NCI-H345 treated with DMSO at 0.1 percent for 48 hours (cell line): ENCODE measurements around the gene STEAP3.

Source experiments
- DNase-seq: peaks from one replicate; lab custom pipeline; 2025; ENCODE audit not compliant: unreplicated experiment; lab: John Stamatoyannopoulos, UW

The STEAP3 gene

DNA sequence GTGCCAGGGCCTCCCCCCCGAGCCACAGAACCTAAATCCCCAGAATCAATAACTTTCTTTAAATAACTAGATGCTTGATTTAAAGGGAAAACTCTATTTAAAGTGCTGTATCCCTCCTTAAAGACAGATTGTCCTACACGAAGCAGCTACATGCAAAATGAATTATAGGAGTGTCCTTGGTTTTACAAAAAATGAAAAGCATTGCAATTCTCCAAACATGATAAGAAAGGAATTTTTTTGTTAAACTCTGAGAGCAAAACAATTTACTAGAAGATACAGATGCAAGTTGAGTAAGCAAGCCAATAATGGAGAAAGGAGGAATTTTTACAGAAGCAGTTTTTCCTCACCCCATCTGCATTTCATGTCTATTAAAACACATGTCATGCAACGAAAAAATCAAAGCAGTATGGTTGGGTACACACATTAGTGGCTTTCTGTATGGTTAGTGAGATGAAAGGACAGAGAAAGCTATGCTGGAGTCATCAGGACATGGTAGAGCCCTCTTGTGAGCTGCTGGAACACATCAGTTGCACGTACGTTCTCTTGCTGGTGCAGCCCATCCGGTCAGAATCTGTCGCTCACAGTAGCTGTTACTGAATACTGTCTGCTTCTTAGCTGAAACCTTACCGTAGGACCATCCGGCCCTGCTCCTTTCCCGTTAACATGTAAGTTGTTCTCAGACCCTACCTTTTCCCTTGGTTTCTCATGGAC, 25.9 kb upstream of the STEAP3 start:
- no peak for DNase-seq

DNA sequence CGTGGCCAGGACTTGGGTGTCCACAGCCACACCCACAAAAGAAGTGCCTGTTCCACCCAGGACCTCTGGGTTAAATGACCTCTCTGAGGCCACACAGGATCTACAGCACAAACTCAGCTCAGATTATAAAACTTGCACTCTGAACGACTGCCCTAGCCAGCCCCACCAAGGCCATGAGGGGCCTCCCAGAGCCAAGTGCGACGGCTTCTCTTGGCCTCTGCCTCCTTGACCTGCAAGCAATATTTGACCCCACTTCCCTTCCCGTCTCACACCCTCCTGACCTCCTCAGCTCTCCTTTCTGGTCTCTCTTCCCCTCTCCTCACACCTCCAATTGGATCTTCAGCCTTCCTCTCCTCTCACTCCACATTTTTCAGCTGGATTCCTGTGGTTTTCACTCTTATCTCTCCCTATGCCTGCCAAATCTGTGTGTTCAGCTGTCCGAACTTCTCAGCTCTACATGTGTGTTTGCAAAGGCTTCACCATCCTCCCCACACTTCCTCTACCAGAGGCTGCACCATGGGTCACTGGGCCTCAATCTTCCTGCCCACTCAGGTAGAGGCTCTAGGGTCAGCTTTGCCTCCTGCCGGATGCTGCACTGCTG, 25.3 kb upstream of the STEAP3 start:
- DNase-seq, result no peak

DNA sequence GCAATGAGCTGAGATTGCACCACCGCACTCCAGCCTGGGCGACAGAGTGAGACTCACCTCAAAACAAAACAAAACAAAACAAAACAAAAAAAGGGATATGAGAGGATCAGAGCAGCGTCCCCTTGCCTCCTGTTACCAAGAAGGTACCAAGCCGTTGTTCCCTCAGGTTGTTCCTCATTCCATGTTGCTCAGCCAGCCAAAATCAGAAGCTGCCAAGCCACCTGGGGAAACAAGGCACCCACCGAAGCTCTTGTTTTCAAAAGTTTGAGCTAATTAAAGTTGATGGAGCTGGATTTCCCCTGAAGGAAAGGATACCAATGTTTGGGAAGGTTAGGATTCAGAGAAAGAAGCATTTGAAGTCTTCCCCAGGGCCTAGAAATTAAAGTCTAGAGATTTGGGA, 21.8 kb upstream of the STEAP3 start:
- DNase-seq, result no peak

DNA sequence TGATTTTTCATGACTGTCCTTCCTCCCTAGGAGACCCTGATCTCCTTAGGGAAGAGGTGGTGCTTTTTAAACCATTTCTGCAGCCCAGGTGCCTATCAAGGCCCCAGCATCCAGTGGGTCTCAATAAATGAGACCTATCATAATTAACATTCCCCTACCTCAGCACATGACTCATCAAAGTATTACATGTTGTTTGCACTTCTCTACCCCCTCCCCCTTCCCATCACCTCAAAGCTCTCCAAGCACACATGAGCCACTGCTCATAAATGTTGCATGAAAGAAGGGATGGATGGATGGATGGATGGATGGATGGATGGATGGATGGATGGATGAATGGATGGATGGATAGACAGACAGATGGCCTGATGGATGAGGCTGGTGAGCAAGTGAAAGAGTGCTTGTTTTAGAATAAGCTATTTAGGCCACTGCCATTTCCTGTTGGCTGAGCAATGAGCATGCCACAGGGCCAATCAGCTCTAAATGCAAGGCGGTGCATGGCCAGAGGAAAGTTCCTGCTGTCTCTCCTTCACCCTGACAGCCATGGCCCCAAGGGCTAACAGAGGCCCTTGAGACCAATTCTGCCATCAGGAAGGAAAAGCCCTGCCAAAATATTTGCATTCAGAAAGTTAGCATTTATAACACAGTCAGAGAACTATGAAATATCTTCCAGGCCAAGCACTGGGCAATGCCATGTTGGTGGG, 20.9 kb upstream of the STEAP3 start:
- DNase-seq, result no peak

DNA sequence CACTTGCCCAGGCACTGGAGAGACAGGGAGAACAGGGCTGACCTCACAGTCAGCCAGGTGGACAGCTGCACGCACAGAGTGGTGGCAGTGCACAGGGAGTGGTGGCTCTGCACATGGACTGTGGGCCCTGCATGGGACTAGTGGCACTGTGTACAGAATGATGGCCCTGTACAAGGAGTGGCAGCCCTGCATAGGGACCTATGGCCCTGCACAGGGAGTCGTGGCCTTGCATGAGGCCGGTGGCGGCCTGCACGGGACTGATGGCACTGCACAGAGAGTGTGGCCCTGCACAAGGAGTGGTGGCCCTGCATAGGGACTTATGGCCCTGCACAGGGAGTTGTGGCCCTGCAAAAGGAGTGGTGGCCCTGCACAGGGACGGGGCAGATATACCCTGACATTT, 19.1 kb upstream of the STEAP3 start:
- no peak for DNase-seq

DNA sequence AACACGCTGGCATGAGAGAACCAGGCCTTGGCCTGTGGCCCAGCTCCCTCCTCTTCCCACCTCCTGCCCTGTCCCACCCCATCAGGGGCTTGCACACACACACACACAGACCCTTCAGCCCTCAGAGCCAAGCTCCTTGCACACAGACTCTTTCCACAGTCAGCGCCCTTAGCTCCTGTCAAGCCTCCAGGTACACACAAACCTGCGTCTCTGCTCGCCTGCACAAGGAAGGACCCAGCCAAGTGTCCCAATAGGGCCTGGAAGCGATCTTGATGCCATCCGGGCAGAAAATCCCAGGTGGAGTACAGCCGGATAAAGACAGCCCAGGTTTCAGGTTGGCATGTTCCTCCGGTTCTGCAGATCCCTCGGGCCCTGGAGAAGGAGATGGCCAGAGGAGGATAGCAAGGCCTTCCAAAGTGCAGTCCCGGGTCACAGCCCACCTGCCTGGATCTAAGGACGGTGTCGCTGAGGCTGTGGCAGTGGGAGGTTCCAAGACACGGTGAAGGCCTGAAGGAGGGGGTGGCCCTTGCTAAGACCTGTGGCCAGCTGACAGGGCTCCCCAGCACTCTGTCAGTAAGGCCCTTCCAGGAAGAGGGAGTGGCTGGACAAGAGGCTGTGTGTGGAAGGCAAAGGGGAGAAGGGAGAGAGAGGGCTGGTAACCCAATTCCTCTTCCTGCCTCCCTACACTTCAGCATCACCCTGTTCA, 18.5 kb upstream of the STEAP3 start:
- DNase-seq, result no peak

DNA sequence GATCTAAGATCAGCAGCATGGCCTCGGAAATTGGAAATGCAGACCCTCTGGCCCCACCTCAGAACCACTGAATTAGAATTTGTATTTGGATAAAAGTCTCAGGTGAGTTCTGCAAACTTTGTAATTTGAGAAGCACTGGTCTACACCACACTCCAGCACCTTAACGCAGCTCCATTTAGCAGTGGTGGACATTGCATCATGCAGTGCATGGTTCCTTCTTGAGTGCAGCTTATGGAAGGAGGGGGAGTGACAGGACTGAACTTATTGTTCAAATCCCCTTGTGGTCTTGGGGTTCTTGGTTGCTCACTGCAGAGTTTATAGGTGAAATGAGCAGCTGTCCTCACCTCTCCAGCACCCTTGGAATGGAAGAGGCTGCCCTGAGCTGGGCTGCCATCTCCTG, 17.4 kb upstream of the STEAP3 start:
- DNase-seq, result no peak

DNA sequence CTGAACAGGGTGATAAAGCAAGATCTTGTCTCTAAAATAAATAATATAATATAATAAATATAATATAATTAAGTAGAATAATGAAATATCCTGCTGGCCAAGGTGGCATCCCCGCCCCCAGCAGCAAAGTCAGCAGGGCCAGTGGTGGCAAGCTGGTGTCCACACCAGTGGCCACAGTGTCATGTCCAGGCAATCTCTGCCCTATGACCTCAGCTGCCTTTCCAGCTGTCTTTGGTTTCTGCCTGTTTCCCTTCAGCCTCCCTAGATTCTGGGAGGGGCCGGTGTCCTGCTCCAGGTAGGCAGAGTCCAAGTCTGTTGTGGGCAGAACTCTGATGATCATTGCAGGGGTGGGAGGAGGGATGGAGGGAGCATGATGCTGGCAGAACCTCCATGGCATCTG, 16.2 kb upstream of the STEAP3 start:
- DNase-seq, result no peak

DNA sequence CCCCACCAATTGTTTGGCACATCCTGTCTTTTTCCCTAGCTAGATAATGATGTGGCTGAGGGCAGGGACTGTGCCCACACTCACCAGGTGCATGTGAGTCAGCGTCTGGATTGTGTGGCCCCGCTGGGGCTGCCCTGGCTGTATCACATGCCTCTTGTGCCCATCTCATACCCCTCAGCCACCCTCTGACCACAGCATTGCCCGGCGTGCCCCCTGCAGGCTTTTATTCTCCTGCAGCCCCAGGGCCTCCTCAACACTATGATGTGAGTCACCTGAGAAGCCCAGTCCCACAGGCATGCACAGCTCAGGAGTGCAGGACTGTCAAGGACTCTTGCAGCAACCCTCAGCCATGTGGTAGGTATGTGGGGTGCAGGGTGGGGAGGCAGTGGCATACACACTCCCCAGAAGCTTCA, 14.8 kb upstream of the STEAP3 start:
- no peak for DNase-seq

DNA sequence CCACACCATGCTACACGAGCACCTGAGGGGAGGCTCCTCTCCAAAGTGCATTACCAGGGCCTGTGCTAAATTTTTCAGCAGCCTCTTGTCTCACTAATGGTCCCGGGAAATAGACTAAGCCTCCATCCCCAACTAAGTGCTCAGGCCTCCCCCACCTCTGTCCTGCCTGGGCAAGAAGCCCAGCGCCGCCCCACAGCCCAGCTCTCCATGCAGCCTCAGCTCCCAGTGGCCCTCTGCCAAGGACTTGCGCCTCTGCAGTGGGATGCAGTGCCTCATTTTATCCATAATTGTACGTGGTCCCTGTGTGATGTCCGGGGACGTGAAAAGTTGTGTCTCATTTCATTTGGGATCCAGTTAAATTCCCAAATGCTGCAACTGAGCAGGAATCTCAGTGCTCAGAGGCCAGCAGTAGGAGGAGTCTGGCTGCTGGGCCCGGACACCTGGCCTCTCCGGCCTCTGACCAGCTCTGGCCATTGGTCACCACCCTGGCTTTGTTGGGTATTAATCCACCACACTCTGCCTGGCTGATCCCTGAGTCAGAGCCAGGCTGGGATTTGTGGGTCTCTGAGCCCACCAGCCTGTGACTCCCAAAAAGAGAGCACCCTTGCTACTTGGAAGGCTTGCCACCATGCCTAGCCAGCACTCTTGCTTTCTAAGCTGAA, 11.4 kb upstream of the STEAP3 start:
- DNase-seq, result no peak

DNA sequence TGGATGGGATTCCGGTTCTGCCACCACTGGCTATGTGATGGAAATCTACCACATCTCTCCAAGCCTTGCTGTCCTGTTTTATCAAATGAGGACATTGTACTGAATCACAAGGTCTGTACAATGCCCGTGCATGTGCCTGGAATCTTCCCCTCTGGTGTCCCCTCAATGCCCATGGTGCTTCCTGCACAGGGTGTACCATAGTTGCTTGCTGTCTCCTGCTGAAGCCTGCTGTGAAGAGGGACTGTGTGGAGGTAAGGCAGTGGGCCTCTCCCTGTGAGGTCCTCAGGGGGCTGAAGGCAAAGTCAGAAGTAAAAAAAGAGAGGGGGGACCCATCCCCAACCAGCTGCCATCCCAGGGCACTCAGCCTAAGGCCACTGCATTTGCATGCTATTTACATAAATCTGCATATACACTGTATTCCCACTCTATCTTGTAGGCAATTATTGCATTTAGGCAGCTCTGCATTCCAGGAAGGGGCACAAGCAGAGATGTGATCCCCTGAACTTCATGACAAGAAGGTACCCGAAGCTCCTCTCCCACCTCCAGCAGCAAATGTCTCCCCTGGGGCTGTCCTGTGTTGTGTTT, 9.1 kb upstream of the STEAP3 start:
- no peak for DNase-seq

DNA sequence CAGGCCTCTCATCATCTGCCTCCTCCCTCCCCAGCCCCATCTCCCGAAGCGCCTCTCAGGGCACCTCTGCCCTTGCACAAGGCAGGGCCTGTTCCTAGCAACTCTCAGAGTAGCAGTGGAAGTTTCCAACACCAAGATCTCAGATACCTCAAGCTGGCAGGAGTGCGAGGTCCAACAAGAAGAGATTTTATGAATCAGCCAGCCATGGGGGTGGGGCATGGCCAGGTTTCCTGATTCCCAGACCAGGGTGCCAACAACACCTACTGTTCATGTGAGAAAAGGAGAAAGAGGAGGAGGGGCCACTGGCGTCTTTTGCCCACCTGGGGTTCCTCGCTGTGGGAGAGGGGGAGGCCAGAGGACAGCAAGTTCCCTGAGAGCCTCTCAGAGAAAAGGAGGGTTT, 6.6 kb upstream of the STEAP3 start:
- no peak for DNase-seq

DNA sequence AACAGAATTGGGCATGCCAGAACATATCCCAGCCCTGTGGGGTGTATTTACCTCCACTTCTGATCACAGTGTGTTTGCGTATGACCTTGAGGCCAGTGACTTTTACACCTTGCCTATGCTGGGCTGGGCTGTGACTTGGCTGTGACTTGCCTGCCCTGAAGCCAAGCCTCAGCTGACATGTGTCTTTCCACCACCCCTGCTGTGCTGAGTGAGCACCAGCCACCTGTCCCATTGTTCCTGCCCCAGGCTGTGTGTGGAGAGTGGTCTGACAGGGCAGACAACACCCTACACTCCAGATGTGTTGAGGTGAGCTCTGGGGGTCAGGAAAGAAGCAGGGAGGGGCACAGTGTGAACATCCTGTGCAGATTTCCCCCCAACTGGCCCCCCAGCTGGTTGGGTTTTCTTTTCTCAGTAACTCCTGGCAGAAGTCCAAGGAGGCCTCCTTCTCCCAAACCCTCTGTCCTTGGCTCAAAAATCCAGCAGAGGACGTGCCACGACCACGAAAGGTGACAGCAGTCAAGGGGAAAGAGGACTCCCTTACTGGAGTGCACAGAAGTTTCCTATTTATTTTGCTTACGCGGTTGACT, 5.1 kb upstream of the STEAP3 start:
- DNase-seq, result peak; percentile 96

DNA sequence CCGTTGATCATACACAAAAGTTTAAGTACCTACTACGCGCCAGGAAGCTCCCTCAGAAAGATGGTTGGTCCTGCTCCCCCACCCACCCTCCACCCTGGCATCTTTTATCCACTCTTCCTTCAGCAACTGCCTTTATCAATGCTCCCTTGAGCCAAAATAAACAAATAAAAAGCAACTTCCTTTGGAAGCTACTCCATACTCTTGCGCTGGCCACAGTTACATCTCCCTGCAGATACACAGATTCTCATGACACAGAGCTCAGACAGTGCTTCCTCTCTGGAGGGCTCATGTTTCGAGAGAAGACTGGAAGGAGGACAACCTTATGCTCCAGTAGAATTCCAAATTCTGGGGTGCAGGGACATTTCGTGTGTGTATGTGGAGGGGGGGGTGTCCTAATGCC, 3.8 kb upstream of the STEAP3 start:
- DNase-seq, result no peak

DNA sequence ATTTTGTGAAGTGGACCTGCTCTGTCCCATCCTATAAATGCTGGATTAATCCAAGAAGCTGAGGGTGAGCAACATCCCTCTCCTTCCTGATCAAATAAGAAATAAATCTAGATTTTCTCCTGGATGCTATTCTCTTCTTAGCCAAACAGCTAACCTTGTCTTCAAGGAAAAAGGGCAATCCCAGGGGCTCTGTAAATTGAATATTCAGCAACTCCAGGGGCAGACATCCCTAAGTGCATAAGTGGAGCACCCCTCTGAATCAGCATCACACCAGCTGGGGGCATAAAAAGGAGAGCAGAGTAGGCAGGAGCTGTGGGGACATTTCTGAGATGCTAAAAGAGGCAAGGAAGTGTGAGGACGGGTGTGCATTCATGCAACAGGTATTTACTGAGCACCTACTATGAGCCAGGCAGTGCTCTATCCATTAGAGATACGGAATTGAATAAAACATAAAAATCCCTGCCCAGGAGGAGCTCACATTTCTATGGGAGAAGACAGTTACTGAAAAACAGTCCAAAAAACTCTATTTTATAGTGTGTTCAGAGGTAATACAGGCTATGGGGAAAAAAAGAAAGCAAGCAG, 2.8 kb upstream of the STEAP3 start:
- DNase-seq, result no peak

DNA sequence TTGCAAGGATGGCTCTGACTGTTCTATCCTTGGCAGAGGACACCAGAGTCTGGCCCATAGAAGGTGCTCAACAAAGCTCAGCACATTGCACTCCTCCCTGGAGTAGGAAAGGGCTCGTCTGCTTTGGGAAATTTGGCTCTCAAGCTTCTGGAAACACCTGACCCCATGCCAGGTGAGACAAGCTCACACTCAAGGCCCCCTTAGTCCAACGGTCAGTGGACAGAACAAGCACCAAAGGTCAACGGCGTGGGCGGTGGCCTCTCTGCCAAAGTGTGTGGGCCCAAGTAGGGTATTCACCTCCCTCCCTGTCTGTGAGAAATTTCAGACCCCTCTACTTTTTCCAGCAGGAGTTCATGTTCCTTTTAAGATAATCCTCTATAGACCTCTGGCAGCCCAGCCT, 2.0 kb upstream of the STEAP3 start:
- DNase-seq, result no peak

DNA sequence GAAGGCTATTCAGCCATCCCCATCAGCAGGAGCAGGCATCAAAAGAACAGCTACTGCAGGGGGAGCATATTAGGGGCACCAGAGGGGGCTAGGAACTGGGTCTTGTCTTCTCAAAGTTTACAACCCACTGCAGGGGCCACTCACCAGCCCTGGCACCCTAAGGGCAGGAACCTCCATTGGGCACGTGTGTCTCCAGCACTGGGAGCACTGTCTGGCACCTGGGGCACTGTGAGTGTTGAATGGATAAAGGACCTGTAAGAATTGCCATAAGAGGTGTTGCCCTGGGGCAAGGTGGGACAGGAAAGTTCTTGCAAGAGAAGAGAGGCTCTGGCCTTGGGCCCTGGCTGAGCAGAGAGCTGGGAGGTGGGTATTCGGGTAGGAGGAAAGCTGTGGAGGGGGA, 1.4 kb upstream of the STEAP3 start:
- no peak for DNase-seq

DNA sequence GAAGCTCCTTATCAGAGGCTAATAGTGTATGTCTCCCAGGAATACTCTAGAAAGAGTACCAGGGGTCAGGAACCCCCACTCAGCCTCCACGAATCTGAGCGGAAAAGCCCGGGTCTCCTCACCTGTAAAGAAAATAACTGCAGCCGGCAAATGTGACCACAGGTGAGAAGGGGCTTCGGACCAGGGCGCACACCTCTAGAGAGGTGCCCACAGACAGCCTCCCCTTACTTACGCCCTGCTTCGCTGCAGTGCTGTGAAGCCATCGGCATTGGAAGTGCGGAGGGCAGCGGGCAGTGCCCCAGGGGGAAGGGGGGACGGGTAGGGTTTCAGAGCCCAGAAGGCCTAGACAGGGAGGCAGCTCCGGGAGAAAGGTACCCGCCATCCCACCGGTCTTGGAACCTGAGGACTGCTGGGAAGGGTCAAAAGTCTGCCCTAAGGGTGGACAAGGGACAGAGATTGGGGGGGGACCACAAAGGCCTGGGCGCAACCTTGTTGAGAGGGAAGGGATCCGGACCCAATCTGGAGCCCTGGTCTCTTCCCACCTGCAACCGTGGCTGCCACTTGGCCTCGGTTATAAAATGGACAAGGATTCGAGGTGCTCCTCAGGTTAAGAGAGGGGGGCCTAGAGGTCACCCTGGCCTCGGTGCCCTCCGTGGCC, 642 bp upstream of the STEAP3 start:
- no peak for DNase-seq

DNA sequence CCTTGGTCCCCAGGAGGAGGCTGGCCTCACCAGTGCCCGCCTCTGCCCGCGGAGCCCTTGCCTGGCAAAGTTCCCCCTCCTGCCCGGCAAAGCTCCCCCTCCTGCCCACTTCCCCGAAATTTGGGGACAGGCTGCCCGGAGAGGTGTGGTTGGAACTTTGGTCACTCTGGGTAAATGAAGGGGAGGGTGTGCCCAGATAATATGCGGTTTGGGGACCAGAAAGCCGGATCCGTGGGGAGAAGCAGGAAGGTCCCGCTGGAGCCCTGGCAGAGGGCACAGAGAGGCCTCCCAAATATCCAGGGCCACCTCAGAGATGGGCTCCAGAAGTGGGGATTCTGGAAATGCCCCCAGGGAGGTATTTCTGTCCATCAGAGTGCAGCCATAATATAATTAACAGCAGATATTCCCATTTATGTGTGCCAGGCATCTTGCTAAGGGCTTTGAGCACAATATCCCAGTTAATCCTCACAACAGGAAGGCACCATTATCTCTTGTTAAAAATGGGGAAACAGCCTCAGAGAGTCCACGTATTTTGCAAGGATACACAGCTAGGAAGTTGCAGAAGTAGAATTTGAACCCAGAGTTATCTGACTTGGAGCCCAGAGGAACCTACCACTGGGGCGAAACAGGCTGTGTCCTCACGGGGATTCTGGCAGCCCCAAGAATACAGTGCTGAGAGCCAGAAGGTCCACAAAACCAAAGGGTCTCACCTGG, 914 bp downstream of the STEAP3 start:
- no peak for DNase-seq
